ENCODE results near the gene FMNL2.

Gene FMNL2

GRCh38 chr2:152676461-152676860 lies 341.5 kb downstream of the FMNL2 start:
- Histone ChIP-seq H3K9me2 (replicated peaks; ENCODE audit: insufficient read depth, low read length) (no peaks in the 10 kb centered on the region), H3K27ac (ENCODE audit: low read length) (no peak overlapping the region), H3K36me3 (replicated peaks; ENCODE audit: insufficient read depth, low read length) (peaks cover 22% of the 10 kb centered on the region; the same call in 1 of the 2 replicates), H3K9ac (ENCODE audit: low read length) (no peak overlapping the region), H3K79me2 (ENCODE audit: low read length) (peaks cover 6% of the 10 kb centered on the region), H3K4me3 (ENCODE audit: low read length) (no peak overlapping the region), H3K4me2 (ENCODE audit: low read depth, low read length) (no peak overlapping the region), H3K4me1 (ENCODE audit: low read length) (no peaks in the 10 kb centered on the region), H2AFZ (ENCODE audit: low read length) (no peak overlapping the region), H3K9me3 (replicated peaks; ENCODE audit: insufficient read depth, low read length) (no peaks in the 10 kb centered on the region), H4K20me1 (ENCODE audit: insufficient read depth, low read length) (no peaks in the 10 kb centered on the region), H3F3A (ENCODE audit: insufficient read depth, low read length) (no peaks in the 10 kb centered on the region), H3K27me3 (replicated peaks; ENCODE audit: insufficient read depth, low read length) (no peaks in the 10 kb centered on the region)
- DNase-seq, result no peak
- TF ChIP-seq EZH2 (optimal IDR thresholded peaks at IDR 0.05; ENCODE audit: low read depth, low read length), result no peak

GRCh38 chr2:152678808-152679207 lies 343.8 kb downstream of the FMNL2 start:
- Histone ChIP-seq H3K27ac (ENCODE audit: low read length) (no peak overlapping the region), H4K20me1 (ENCODE audit: insufficient read depth, low read length) (peaks cover 3% of the 10 kb centered on the region; the same call in 1 of the 2 replicates)

GRCh38 chr2:152682663-152683062 lies 347.7 kb downstream of the FMNL2 start:
- Histone ChIP-seq H3K9me3 (replicated peaks; ENCODE audit: insufficient read depth, low read length) (no peaks in the 10 kb centered on the region), H3K4me2 (ENCODE audit: low read depth, low read length) (no peak overlapping the region), H3K36me3 (replicated peaks; ENCODE audit: insufficient read depth, low read length) (peaks cover 12% of the 10 kb centered on the region; the same call in 1 of the 2 replicates)

More at GRCh38 chr2:152678808-152679207, 343.8 kb downstream of the FMNL2 start:
- H3K4me2 ChIP-seq (ENCODE audit: low read depth, low read length), result no peak overlapping the region
- no peak for DNase-seq
- no peaks in the 10 kb centered on the region for H3F3A ChIP-seq (ENCODE audit: insufficient read depth, low read length)
- no peaks in the 10 kb centered on the region for H3K27me3 ChIP-seq (replicated peaks; ENCODE audit: insufficient read depth, low read length)
- peaks cover 29% of the 10 kb centered on the region for H3K79me2 ChIP-seq (ENCODE audit: low read length)
- H3K4me3 ChIP-seq (ENCODE audit: low read length), result no peak overlapping the region
- no peaks in the 10 kb centered on the region for H3K9me2 ChIP-seq (replicated peaks; ENCODE audit: insufficient read depth, low read length)
- no peaks in the 10 kb centered on the region for H3K9me3 ChIP-seq (replicated peaks; ENCODE audit: insufficient read depth, low read length)
- H2AFZ ChIP-seq (ENCODE audit: low read length), result no peak overlapping the region
- no peak overlapping the region for H3K9ac ChIP-seq (ENCODE audit: low read length)
- H3K36me3 ChIP-seq (replicated peaks; ENCODE audit: insufficient read depth, low read length), result peaks cover 22% of the 10 kb centered on the region; the same call in 1 of the 2 replicates
- H3K4me1 ChIP-seq (ENCODE audit: low read length), result no peaks in the 10 kb centered on the region
- no peak for TF ChIP-seq CTCF (IDR thresholded peaks at IDR 0.05; ENCODE audit: low read length)
- TF ChIP-seq EZH2phosphoT487 (IDR thresholded peaks at IDR 0.05; ENCODE audit: low read length), result no peak
- TF ChIP-seq EZH2 (optimal IDR thresholded peaks at IDR 0.05; ENCODE audit: low read depth, low read length), result no peak

More at GRCh38 chr2:152682663-152683062, 347.7 kb downstream of the FMNL2 start:
- Histone ChIP-seq H4K20me1 (ENCODE audit: insufficient read depth, low read length) (peaks cover 3% of the 10 kb centered on the region; the same call in 1 of the 2 replicates), H3K9me2 (replicated peaks; ENCODE audit: insufficient read depth, low read length) (no peaks in the 10 kb centered on the region), H3K27ac (ENCODE audit: low read length) (no peak overlapping the region), H3K27me3 (replicated peaks; ENCODE audit: insufficient read depth, low read length) (no peaks in the 10 kb centered on the region), H3K9ac (ENCODE audit: low read length) (no peak overlapping the region), H2AFZ (ENCODE audit: low read length) (no peak overlapping the region), H3K4me1 (ENCODE audit: low read length) (no peaks in the 10 kb centered on the region), H3K4me3 (ENCODE audit: low read length) (no peak overlapping the region), H3F3A (ENCODE audit: insufficient read depth, low read length) (no peaks in the 10 kb centered on the region), H3K79me2 (ENCODE audit: low read length) (peaks cover 66% of the 10 kb centered on the region)
- no peak for DNase-seq
- TF ChIP-seq EZH2 (optimal IDR thresholded peaks at IDR 0.05; ENCODE audit: low read depth, low read length) (no peak), CTCF (IDR thresholded peaks at IDR 0.05; ENCODE audit: low read length) (no peak)

Measured in MM.1S (cell line).